ENCODE measurements around the gene FAM228B. TPM values are rescaled to one million over a fixed set of nuclear protein-coding genes. Genes with fewer than 3 reads are reported as not detected.

The FAM228B gene
- total and polyA plus RNA-seq, 9 of the 15 experiments (the other 6 are each of a cell fraction or from before 2014, with no cell fraction given), result 1.1 to 3.7 (median 2.6) TPM

- peak in 1 of 3 experiments; percentile 5; a peak in 2 of 6 replicates for TF ChIP-seq ZBTB11 (CRISPR knock-in tag; IDR thresholded peaks at IDR 0.05)
- no peak for TF ChIP-seq ZBTB33 (CRISPR knock-in tag; IDR thresholded peaks at IDR 0.05)
- no peak for TF ChIP-seq HMGXB4 (CRISPR knock-in tag; IDR thresholded peaks at IDR 0.05)
- TF ChIP-seq CHD1 (IDR thresholded peaks at IDR 0.05; ENCODE audit: low read length), result no peak
- no peak for TF ChIP-seq ZNF124 (CRISPR knock-in tag; IDR thresholded peaks at IDR 0.05)
- peak; percentile 76 for TF ChIP-seq PRDM10 (IDR thresholded peaks at IDR 0.05; ENCODE audit: partially characterized antibody)
- TF ChIP-seq NR2F6 (CRISPR knock-in tag; IDR thresholded peaks at IDR 0.05), result no peak
- peak; percentile 17; the same call in 1 of the 2 replicates for TF ChIP-seq ETV1 (tag; conservative IDR thresholded peaks at IDR 0.05; ENCODE audit: low read depth)
- peak; percentile 43; the same call in 1 of the 2 replicates for TF ChIP-seq MBD2 (IDR thresholded peaks at IDR 0.05; ENCODE audit: borderline replicate concordance, low read depth)
- TF ChIP-seq CEBPB (tag; IDR thresholded peaks at IDR 0.05), result no peak
- no peak for TF ChIP-seq TRIM25 (IDR thresholded peaks at IDR 0.05; ENCODE audit: borderline replicate concordance)
These were observed 39.5 kb upstream of the FAM228B start (continued) for GRCh38 chr2:24083567-24084385.
